ENCODE results near the gene ARAP2.

Gene ARAP2

GRCh38 chr4:36220776-36221175, 23.5 kb downstream of the ARAP2 start:
- no peak for DNase-seq (ENCODE audit: low read depth)
- H3K4me3 ChIP-seq (replicated peaks; ENCODE audit: low read depth, low read length), result no peak overlapping the region
- no peak for TF ChIP-seq CTCF (IDR thresholded peaks at IDR 0.05; ENCODE audit: low read length, missing control alignments)

GRCh38 chr4:36218121-36218520, 26.2 kb downstream of the ARAP2 start:
- no peak for TF ChIP-seq CTCF (IDR thresholded peaks at IDR 0.05; ENCODE audit: low read length, missing control alignments)
- DNase-seq (ENCODE audit: low read depth), result no peak
- no peak overlapping the region for H3K4me3 ChIP-seq (replicated peaks; ENCODE audit: low read depth, low read length)

GRCh38 chr4:36215627-36216026, 28.7 kb downstream of the ARAP2 start:
- DNase-seq (ENCODE audit: low read depth), result no peak
- H3K4me3 ChIP-seq (replicated peaks; ENCODE audit: low read depth, low read length), result no peak overlapping the region
- no peak for TF ChIP-seq CTCF (IDR thresholded peaks at IDR 0.05; ENCODE audit: low read length, missing control alignments)

- TF ChIP-seq CTCF (IDR thresholded peaks at IDR 0.05; ENCODE audit: low read length, missing control alignments), result no peak
- no peak overlapping the region for H3K4me3 ChIP-seq (replicated peaks; ENCODE audit: low read depth, low read length)
- DNase-seq (ENCODE audit: low read depth), result no peak
Observed at GRCh38 chr4:36214735-36215485, 29.4 kb downstream of the ARAP2 start.

GRCh38 chr4:36213977-36214376, 30.3 kb downstream of the ARAP2 start:
- H3K4me3 ChIP-seq (replicated peaks; ENCODE audit: low read depth, low read length), result no peak overlapping the region
- no peak for DNase-seq (ENCODE audit: low read depth)
- no peak for TF ChIP-seq CTCF (IDR thresholded peaks at IDR 0.05; ENCODE audit: low read length, missing control alignments)

GRCh38 chr4:36211084-36211483, 33.2 kb downstream of the ARAP2 start:
- DNase-seq (ENCODE audit: low read depth), result no peak
- no peak for TF ChIP-seq CTCF (IDR thresholded peaks at IDR 0.05; ENCODE audit: low read length, missing control alignments)
- no peak overlapping the region for H3K4me3 ChIP-seq (replicated peaks; ENCODE audit: low read depth, low read length)
